GM12891 (cell line): ENCODE measurements around the gene C2orf66.

Experiments
- POLR2A ChIP-seq: IDR thresholded peaks from 2 replicates; pipeline ENCODE4 v1.6.1; 2011; ENCODE audit warnings: low read depth, low read length, control low read depth
- POLR2AphosphoS5 ChIP-seq: IDR thresholded peaks from 2 replicates; pipeline ENCODE4 v1.6.1; 2011; ENCODE audit warnings: low read depth, low read length, control low read depth
- TAF1 ChIP-seq: IDR thresholded peaks from 2 replicates; pipeline ENCODE4 v1.6.1; 2011; ENCODE audit warnings: low read depth, low read length, control low read depth

GRCh38 chr2:196849895-196850294, 40.7 kb upstream of the C2orf66 start:
- TF ChIP-seq POLR2A (no peak), TAF1 (no peak), POLR2AphosphoS5 (no peak)
